Lung (tissue), 12 donors: Measurements from ENCODE around the gene PLA2G15. TPM values are rescaled to one million over a fixed set of nuclear protein-coding genes. Genes with fewer than 3 reads are reported as not detected.

Source experiments
- ATAC-seq: fragments of 200-7000 bp; cut with Tn5 transposase; one replicate; pipeline ENCODE4 v1.9.1; 2020; ENCODE audit warnings: moderate number of reproducible peaks; ENCODE audit not compliant: insufficient read depth, low FRiP score
- DNase-seq, 3 donors: peaks; one replicate each; pipeline ENCODE4 v3.0.0-alpha.2; 2013 to 2017
- H3K27ac ChIP-seq, 2 donors: one replicate each; pipeline ENCODE4 v1.5.1; 2013; ENCODE audit warnings: mild to moderate bottlenecking in 2 of 2, moderate library complexity in 2 of 2, control low read depth in 1 of 2, inconsistent platforms in 1 of 2, low read depth in 1 of 2, low read length in 1 of 2
- H3K27me3 ChIP-seq, 3 donors: one replicate each; pipeline ENCODE4 v1.5.1; 2013; ENCODE audit warnings: low read length in 2 of 3; ENCODE audit not compliant: control insufficient read depth in 3 of 3, insufficient read depth in 3 of 3
- H3K36me3 ChIP-seq, 4 donors: one replicate each; pipeline ENCODE4 v1.5.1; 2013; ENCODE audit warnings: low read length in 4 of 4, mild to moderate bottlenecking in 1 of 4, moderate library complexity in 1 of 4; ENCODE audit not compliant: control insufficient read depth in 4 of 4, insufficient read depth in 4 of 4
- H3K4me1 ChIP-seq, 5 donors: one replicate each; pipeline ENCODE4 v1.5.1; 2013; ENCODE audit warnings: low read length in 5 of 5, mild to moderate bottlenecking in 2 of 5, moderate library complexity in 1 of 5; ENCODE audit not compliant: control insufficient read depth in 5 of 5, insufficient read depth in 5 of 5
- H3K4me3 ChIP-seq: one replicate; pipeline ENCODE4 v1.5.1; 2013; ENCODE audit warnings: mild to moderate bottlenecking, control low read depth, moderate library complexity
- H3K9ac ChIP-seq, 2 donors: one replicate each; pipeline ENCODE4 v1.5.1; 2013; ENCODE audit warnings: low read length in 2 of 2, control low read depth in 1 of 2; ENCODE audit not compliant: insufficient read depth in 1 of 2
- H3K9me3 ChIP-seq, 4 donors: one replicate each; pipeline ENCODE4 v1.5.1; 2013; ENCODE audit warnings: low read length in 3 of 4, mild to moderate bottlenecking in 1 of 4, moderate library complexity in 1 of 4; ENCODE audit not compliant: control insufficient read depth in 4 of 4, insufficient read depth in 3 of 4
- WGBS, 2 donors: extraction: QIAGEN DNeasy Blood & Tissue Kit; methylation state at CpG; one replicate each; pipeline ENCODE4 v1.1.7; 2013; 5-methylcytosine and 5-hydroxymethylcytosine counted together
- polyA plus RNA-seq, 2 donors: library from polyadenylated mRNA; stranded (reverse); fragments of 200-250 nt; gene quantifications; one replicate each; pipeline ENCODE4 v1.2.1, GENCODE V29; 2013
- total RNA-seq, 2 donors: library from RNA; depleted of rRNA in 1 of 2; stranded (reverse); fragments of >200 nt in 1 of 2; gene quantifications; one replicate each; pipeline ENCODE4 v1.2.1, GENCODE V29; 2014 to 2021
- TF ChIP-seq, protein P1 (sequence below): IDR thresholded peaks from 2 replicates; pipeline ENCODE4 v1.5.1; 2012; ENCODE audit warnings: mild to moderate bottlenecking; ENCODE audit errors: control extremely low read depth, extremely low read depth
- donor health status: control.
- donor health status: control.
- donor health status: Bipolar disorder and iron deficiency.
- donor health status: healthy.
- donor health status: DM: yes; HTN: yes; CAD: no.

Gene PLA2G15
- total and polyA plus RNA-seq, 4 donors, result 11.0 to 42.4 (median 19.6) TPM

DNA sequence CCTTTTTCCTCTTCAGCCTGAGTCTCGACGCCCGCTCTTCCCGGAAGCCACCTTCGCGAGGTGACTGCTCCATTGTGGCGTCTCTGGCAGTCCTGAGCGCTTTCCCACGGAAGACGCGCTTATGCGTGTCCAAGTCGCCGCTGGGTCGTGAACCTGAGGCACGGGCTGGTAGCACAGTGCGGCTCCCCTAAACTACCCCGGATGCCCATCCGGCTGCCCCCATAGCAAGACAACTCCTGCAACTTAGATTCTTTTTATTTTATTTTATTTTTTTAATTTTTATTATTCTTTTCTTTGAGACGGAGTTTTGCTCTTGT, 7.2 kb upstream of the PLA2G15 start:
- TF ChIP-seq, protein P1, sequence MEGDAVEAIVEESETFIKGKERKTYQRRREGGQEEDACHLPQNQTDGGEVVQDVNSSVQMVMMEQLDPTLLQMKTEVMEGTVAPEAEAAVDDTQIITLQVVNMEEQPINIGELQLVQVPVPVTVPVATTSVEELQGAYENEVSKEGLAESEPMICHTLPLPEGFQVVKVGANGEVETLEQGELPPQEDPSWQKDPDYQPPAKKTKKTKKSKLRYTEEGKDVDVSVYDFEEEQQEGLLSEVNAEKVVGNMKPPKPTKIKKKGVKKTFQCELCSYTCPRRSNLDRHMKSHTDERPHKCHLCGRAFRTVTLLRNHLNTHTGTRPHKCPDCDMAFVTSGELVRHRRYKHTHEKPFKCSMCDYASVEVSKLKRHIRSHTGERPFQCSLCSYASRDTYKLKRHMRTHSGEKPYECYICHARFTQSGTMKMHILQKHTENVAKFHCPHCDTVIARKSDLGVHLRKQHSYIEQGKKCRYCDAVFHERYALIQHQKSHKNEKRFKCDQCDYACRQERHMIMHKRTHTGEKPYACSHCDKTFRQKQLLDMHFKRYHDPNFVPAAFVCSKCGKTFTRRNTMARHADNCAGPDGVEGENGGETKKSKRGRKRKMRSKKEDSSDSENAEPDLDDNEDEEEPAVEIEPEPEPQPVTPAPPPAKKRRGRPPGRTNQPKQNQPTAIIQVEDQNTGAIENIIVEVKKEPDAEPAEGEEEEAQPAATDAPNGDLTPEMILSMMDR, result no peak
- no peak for ATAC-seq
- no peak for DNase-seq
- Histone ChIP-seq H3K9ac (peak overlapping the region in 1 of 2 donors; percentile 71), H3K4me3 (no peak overlapping the region), H3K36me3 (peaks cover 0 to 1% (median 0%) of the 10 kb centered on the region in 4 donors), H3K27ac (peak overlapping the region; percentile 80 to 96), H3K27me3 (peaks cover 0 to 16% (median 16%) of the 10 kb centered on the region in 3 donors), H3K4me1 (peaks cover 4 to 28% (median 15%) of the 10 kb centered on the region in 5 donors), H3K9me3 (no peaks in the 10 kb centered on the region)
- WGBS, 2 donors, result 10 to 12% methylated on average over 20 of the region's 20 CpGs

DNA sequence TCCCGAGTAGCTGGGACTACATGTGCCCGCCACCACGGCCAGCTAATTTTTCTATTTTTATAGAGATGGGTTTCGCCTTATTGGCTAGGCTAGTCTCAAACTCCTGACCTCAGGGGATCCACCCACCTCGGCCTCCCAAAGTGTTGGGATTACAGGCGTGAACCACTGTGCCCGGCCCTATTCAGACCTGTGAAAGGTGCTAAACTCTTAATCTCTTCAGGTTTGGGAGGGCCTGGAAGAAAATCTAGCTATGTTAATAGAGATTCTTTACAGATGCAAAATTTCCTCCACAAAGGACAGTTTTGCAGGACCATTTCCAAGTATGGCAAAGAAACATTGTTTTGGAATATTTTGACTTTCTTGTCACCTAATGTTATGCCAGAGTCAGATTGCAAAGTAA, 3.1 kb upstream of the PLA2G15 start:
- DNase-seq (no peak), ATAC-seq (no peak)
- TF ChIP-seq, protein P1, result no peak
- peaks cover 3 to 20% (median 12%) of the 10 kb centered on the region in 5 donors for H3K4me1 ChIP-seq
- no peak overlapping the region for H3K4me3 ChIP-seq
- H3K27ac ChIP-seq, result no peak overlapping the region
- no peaks in the 10 kb centered on the region for H3K36me3 ChIP-seq
- no peak overlapping the region for H3K9ac ChIP-seq
- H3K27me3 ChIP-seq, result peaks cover 0 to under 1% (median 0%) of the 10 kb centered on the region in 3 donors
- peaks cover 0 to 2% (median 0%) of the 10 kb centered on the region in 4 donors for H3K9me3 ChIP-seq
- 86 to 88% methylated on average over 7 of the region's 7 CpGs for WGBS, 2 donors

DNA sequence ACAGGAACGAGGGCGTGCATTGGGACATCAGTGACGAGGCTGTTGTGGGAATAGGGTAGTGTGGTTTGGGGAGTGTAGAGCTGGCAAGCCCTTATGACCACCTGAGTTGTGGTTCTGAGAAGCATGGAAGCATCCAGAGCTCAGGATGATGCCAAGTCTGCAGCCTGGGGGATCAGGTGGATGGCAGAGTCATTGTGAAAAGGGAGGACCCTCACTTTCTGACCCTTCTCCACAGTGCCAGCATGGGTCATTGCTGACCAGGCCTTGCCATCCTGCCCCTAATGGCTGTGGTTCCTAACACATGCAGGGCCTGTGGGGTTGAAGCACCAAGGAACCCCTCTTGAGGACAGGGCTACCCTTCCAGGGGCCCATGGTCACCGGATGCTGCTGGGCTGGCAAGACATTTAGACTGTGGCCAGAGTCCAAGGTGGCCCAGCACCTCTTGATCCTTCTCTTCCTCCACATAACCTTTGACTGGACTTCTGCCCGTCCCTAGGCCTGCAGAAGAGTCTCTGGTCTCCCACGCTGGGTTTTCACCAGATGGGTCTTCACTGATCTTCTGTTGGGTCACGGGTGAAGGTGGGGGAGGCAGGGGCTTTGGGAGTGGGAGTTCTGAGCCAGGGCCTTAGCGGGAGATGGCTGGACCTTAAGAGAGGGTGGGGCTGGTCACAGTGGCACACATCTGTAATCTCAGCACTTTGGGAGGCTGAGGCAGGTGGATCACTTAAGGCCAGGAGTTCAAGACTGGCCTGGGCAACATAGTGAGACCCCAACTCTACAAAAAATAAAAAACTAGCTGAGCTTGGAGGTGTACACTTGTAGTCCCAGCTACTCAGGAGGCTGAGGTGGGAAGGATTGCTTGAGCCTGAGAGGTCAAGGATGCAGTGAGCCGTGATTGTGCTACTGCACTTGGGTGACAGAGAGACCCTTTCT, 2.0 kb upstream of the PLA2G15 start:
- H3K9me3 ChIP-seq, result peaks cover 0 to 2% (median 0%) of the 10 kb centered on the region in 4 donors
- no peaks in the 10 kb centered on the region for H3K36me3 ChIP-seq
- H3K27ac ChIP-seq, result no peak overlapping the region
- peaks cover 3 to 20% (median 10%) of the 10 kb centered on the region in 5 donors for H3K4me1 ChIP-seq
- H3K27me3 ChIP-seq, result no peaks in the 10 kb centered on the region
- DNase-seq (no peak), ATAC-seq (no peak)
- no peak overlapping the region for H3K4me3 ChIP-seq
- H3K9ac ChIP-seq, result no peak overlapping the region
- 78 to 83% methylated on average over 9 of the region's 9 CpGs for WGBS, 2 donors
- TF ChIP-seq, protein P1, result no peak
